Ascending aorta (tissue), 2 donors: ENCODE measurements around the gene FBXO38. TPM values are rescaled to one million over a fixed set of nuclear protein-coding genes. Genes with fewer than 3 reads are reported as not detected.

Source experiments
- DNase-seq, 2 donors: peaks; one replicate each; pipeline ENCODE4 v3.0.0-alpha.2; 2019; ENCODE audit warnings: low spot score in 2 of 2
- H3K27ac ChIP-seq, 2 donors: fragments of 200-600 bp; sonication (generic); one replicate each; pipeline ENCODE4 v1.5.1; 2016 to 2017; ENCODE audit warnings: mild to moderate bottlenecking in 1 of 2
- H3K27me3 ChIP-seq: fragments of 200-600 bp; sonication (generic); one replicate; pipeline ENCODE4 v1.5.1; 2017
- H3K36me3 ChIP-seq, 2 donors: fragments of 200-600 bp; sonication (generic); one replicate each; pipeline ENCODE4 v1.5.1; 2016
- H3K4me1 ChIP-seq, 2 donors: fragments of 200-600 bp; sonication (generic); one replicate each; pipeline ENCODE4 v1.5.1; 2016 to 2017; ENCODE audit warnings: mild to moderate bottlenecking in 1 of 2
- H3K4me3 ChIP-seq, 2 donors: fragments of 200-600 bp; sonication (generic); one replicate each; pipeline ENCODE4 v1.5.1; 2016 to 2017; ENCODE audit warnings: mild to moderate bottlenecking in 1 of 2
- H3K9me3 ChIP-seq, 2 donors: fragments of 200-600 bp; sonication (generic); one replicate each; pipeline ENCODE4 v1.5.1; 2016
- CTCF ChIP-seq, 3 experiments: fragments of 200-600 bp in 2 of 3; fragments of 450-650 bp in 1 of 3; sonication (generic) in 2 of 3; IDR thresholded peaks; one replicate each; pipeline ENCODE4 v1.5.1; 2016 to 2019; ENCODE audit warnings: antibody characterized with exemption in 3 of 3, mild to moderate bottlenecking in 1 of 3, moderate library complexity in 1 of 3
- intact Hi-C: fragments of 100-400 bp; cut with DNase I; formaldehyde crosslinking; loops from one replicate; pipeline ENCODE4 v1.15.1; 2023
- total RNA-seq: library from RNA; depleted of rRNA; stranded (reverse); fragments of >200 nt; gene quantifications from one replicate; pipeline ENCODE4 v1.1.0, GENCODE V29; 2016

Gene FBXO38
- total RNA-seq, 1 donor from 2014 or later: 12.1 TPM

GRCh38 chr5:148368299-148368698 lies 15.5 kb upstream of the FBXO38 start:
- Histone ChIP-seq H3K4me3 (no peak overlapping the region), H3K27ac (no peak overlapping the region), H3K36me3 (no peaks in the 10 kb centered on the region), H3K4me1 (no peaks in the 10 kb centered on the region), H3K27me3 (no peaks in the 10 kb centered on the region), H3K9me3 (peaks cover 0 to 17% of the 10 kb centered on the region in 2 donors)
- intact Hi-C loops: no loop called here
- no peak for TF ChIP-seq CTCF (IDR thresholded peaks at IDR 0.05)
- no peak for DNase-seq

GRCh38 chr5:148372166-148372725 lies 11.5 kb upstream of the FBXO38 start:
- Histone ChIP-seq H3K36me3 (no peaks in the 10 kb centered on the region), H3K4me1 (no peaks in the 10 kb centered on the region), H3K27me3 (no peaks in the 10 kb centered on the region), H3K9me3 (peaks cover 0 to 17% of the 10 kb centered on the region in 2 donors), H3K27ac (no peak overlapping the region), H3K4me3 (no peak overlapping the region)
- no peak for TF ChIP-seq CTCF (IDR thresholded peaks at IDR 0.05)
- intact Hi-C loops: loop anchor here (10.0 kb wide), 1 partner anchor 197 kb away; no protein-coding TSS in a partner anchor
- DNase-seq: no peak

- Histone ChIP-seq H3K27me3 (no peaks in the 10 kb centered on the region), H3K27ac (no peak overlapping the region), H3K4me3 (no peak overlapping the region), H3K36me3 (no peaks in the 10 kb centered on the region), H3K4me1 (no peaks in the 10 kb centered on the region), H3K9me3 (peaks cover 0 to 17% of the 10 kb centered on the region in 2 donors)
- no peak for DNase-seq
- no peak for TF ChIP-seq CTCF (IDR thresholded peaks at IDR 0.05)
- intact Hi-C loops: loop anchor here (10.0 kb wide), 1 partner anchor 198 kb away; no protein-coding TSS in a partner anchor
Observed at GRCh38 chr5:148372893-148373292, 10.9 kb upstream of the FBXO38 start.

- peak in 2 of 3 experiments; percentile 39 to 52 for TF ChIP-seq CTCF (IDR thresholded peaks at IDR 0.05)
- H3K27me3 ChIP-seq: no peaks in the 10 kb centered on the region
- no peak overlapping the region for H3K27ac ChIP-seq
- H3K4me1 ChIP-seq: no peaks in the 10 kb centered on the region
- H3K4me3 ChIP-seq: no peak overlapping the region
- H3K36me3 ChIP-seq: no peaks in the 10 kb centered on the region
- intact Hi-C loops: loop anchor here (10.0 kb wide), 1 partner anchor 200 kb away; no protein-coding TSS in a partner anchor
- DNase-seq: no peak
- no peaks in the 10 kb centered on the region for H3K9me3 ChIP-seq
Observed at GRCh38 chr5:148374690-148375360, 8.9 kb upstream of the FBXO38 start.

GRCh38 chr5:148376198-148376597 lies 7.6 kb upstream of the FBXO38 start:
- H3K27me3 ChIP-seq: no peaks in the 10 kb centered on the region

More at GRCh38 chr5:148376198-148376597, 7.6 kb upstream of the FBXO38 start:
- no peak for DNase-seq
- H3K4me1 ChIP-seq: no peaks in the 10 kb centered on the region
- H3K36me3 ChIP-seq: no peaks in the 10 kb centered on the region
- H3K27ac ChIP-seq: no peak overlapping the region
- no peak for TF ChIP-seq CTCF (IDR thresholded peaks at IDR 0.05)
- intact Hi-C loops: loop anchor here (10.0 kb wide), 1 partner anchor 201 kb away; no protein-coding TSS in a partner anchor
- no peak overlapping the region for H3K4me3 ChIP-seq
- H3K9me3 ChIP-seq: no peaks in the 10 kb centered on the region
